Choroid plexus epithelial cell (primary cell): Measurements from ENCODE around the gene SURF2.

Experiments used
- DNase-seq: peaks from one replicate; pipeline ENCODE4 v3.0.0-alpha.2; 2010; ENCODE audit warnings: low read depth
- H3K4me3 ChIP-seq: 2 replicates; pipeline ENCODE4 v1.5.1; 2011; ENCODE audit warnings: low read depth, mild to moderate bottlenecking, control low read depth, low read length, moderate library complexity
- TF ChIP-seq, protein P1 (sequence below): conservative IDR thresholded peaks from 2 replicates; pipeline ENCODE4 v1.5.1; 2011; ENCODE audit warnings: low read depth, mild to moderate bottlenecking, control low read depth, inconsistent platforms, low read length, moderate library complexity

The SURF2 gene

DNA sequence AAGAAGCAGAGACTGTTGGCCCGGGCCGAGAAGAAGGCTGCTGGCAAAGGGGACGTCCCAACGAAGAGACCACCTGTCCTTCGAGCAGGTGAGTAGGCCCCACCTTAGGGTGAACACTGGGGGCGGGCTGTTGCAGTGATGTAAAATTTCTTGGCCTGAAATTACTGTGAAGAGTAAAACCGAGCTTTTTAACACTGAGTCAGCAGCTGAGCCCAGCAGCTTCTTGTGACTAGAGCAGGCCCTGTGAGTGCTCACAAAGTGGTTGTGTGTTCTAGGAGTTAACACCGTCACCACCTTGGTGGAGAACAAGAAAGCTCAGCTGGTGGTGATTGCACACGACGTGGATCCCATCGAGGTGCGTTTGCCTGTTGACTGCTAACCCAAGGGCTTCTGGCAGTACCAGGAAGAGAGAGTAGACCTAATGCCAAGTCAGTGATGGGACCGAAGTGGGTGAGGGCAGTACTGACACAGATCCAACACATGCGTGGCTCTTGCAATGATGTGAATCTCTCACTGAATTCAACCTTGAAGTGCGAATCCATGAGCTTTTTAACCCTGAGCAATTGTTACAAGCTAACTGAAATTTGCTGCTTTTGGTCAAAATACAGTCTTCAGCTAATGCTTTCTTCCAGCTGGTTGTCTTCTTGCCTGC, 6.3 kb upstream of the SURF2 start:
- DNase-seq: no peak
- peak overlapping the region; percentile 83 for H3K4me3 ChIP-seq
- TF ChIP-seq, protein P1, sequence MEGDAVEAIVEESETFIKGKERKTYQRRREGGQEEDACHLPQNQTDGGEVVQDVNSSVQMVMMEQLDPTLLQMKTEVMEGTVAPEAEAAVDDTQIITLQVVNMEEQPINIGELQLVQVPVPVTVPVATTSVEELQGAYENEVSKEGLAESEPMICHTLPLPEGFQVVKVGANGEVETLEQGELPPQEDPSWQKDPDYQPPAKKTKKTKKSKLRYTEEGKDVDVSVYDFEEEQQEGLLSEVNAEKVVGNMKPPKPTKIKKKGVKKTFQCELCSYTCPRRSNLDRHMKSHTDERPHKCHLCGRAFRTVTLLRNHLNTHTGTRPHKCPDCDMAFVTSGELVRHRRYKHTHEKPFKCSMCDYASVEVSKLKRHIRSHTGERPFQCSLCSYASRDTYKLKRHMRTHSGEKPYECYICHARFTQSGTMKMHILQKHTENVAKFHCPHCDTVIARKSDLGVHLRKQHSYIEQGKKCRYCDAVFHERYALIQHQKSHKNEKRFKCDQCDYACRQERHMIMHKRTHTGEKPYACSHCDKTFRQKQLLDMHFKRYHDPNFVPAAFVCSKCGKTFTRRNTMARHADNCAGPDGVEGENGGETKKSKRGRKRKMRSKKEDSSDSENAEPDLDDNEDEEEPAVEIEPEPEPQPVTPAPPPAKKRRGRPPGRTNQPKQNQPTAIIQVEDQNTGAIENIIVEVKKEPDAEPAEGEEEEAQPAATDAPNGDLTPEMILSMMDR: no peak

DNA sequence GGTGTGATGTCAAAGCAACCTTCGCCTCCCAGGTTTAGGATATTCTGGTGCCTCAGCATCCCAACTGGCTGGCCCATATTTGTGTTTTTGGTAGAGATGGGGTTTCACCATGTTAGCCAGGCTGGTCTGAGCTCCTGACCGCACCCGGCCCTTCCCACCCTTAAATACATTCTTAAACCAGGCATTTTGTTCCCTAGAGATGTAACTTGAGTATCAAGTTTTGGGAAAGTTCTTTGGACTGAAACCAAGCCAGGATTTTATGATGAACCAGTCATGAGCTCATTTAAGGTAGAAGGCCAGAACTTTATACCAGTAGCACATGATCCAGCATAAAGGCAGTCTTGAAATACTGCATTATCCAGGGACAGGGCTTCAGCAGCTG, 4.8 kb upstream of the SURF2 start:
- TF ChIP-seq, protein P1: no peak
- H3K4me3 ChIP-seq: no peak overlapping the region
- no peak for DNase-seq

GRCh38 chr9:133351908-133352634, 4.3 kb upstream of the SURF2 start:
- peak; percentile 79 for DNase-seq
- H3K4me3 ChIP-seq: peak overlapping the region; percentile 3
- TF ChIP-seq, protein P1: peak; percentile 82

- H3K4me3 ChIP-seq: no peak overlapping the region
- DNase-seq: no peak
- TF ChIP-seq, protein P1: no peak
Measured at GRCh38 chr9:133352635-133353340, 3.6 kb upstream of the SURF2 start.

DNA sequence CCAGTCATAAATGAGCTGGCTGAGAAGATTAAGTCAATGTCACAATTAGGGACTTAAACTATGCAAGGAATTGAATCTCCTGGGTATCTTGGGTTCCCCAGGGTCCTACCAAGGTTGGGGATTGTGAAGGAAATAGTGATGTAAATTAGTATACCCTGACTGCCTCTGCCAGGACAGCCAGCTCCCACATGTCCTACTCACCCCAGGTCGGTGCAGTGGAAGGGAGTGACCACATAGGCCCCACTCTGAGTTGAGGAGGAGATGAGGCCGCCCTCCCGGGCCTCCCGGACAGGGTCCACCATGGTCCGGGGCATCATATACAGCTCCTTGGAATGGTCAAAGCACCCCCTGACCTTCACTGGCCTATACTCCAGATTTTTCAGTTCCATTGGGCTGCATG, 2.8 kb upstream of the SURF2 start:
- TF ChIP-seq, protein P1: no peak
- no peak for DNase-seq
- H3K4me3 ChIP-seq: no peak overlapping the region

DNA sequence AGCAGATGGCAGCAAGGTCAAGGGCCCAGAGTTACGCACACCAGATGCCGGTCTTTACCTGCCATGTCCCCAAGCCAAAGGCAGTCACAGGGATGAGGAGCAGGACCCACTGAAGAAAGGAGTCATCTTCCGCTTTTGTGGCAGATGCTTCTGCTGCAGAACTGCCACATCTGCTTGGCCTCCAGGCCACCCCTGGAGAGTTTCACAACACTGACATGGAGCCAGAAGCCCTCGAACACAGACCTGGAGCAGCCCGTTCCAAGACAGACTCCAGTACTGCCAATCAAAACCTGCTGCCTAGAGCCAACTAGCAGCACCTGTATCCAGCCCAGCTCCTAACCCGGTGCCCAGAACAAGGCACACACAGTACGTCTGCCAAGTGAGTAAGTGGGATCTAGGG, 1.6 kb upstream of the SURF2 start:
- TF ChIP-seq, protein P1: no peak
- H3K4me3 ChIP-seq: no peak overlapping the region
- DNase-seq: no peak
